H1 (cell line): ENCODE measurements around the gene KCNK13. TPM values are rescaled to one million over a fixed set of nuclear protein-coding genes. Genes with fewer than 3 reads are reported as not detected.

Source experiments
- SP4 ChIP-seq: IDR thresholded peaks from 2 replicates; pipeline ENCODE4 v1.6.1; 2012; ENCODE audit warnings: low read length, inconsistent platforms
- polyA plus RNA-seq, 7 experiments: library from polyadenylated mRNA; depleted of rRNA in 3 of 7; stranded (reverse) in 5 of 7; unstranded in 2 of 7; fragments of >200 nt in 5 of 7; fragments of 200-250 nt in 2 of 7; gene quantifications; 1 replicate in 5 of 7; 2 replicates in 1 of 7; 4 replicates in 1 of 7; pipeline versions ENCODE4 v1.2.1 to v1.2.3, GENCODE V29; 2011 to 2013; ENCODE audit warnings: missing spikeins in 2 of 7, mixed read lengths in 2 of 7
- total RNA-seq: library from RNA; stranded (reverse); fragmentation: NEBNext Ultra II Directional; extraction: Animal tissue kit (Norgen Biotek cat#: 25700); gene quantifications from 2 replicates; pipeline ENCODE4 v1.2.1, GENCODE V29; 2021
- TF ChIP-seq, protein P1 (sequence below): IDR thresholded peaks from 2 replicates; pipeline ENCODE4 v1.6.1; 2011; ENCODE audit warnings: low read length, improper control_type of control experiment
- TF ChIP-seq, protein P2 (sequence below): IDR thresholded peaks from 2 replicates; pipeline ENCODE4 v1.6.1; 2011; ENCODE audit warnings: low read depth, mild to moderate bottlenecking, low read length; ENCODE audit not compliant: insufficient read depth

Gene KCNK13
- total and polyA plus RNA-seq, 2 of the 8 experiments (the other 6 are each of a cell fraction or from before 2014, with no cell fraction given): 0.39 to 0.48 TPM

DNA sequence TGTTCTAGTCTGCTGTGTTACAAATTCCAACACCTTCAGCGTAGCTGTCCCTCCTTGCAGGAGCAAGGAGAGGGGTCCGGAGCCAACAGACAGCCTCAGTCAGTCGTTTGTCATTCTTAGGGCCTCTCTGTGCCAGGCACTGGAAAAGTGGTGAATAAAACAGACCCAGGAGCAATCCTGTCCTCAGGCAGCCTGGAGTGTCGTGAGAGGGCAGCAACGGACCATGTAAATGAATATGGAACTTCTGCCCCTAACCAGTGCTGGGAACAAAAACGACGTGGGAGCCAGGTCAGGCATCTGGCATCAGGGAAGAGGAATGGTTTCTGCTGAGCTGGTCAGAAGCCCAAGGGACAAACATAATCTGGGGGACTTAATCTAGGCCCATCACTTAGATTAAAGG, 129.8 kb downstream of the KCNK13 start (continued):
- TF ChIP-seq, protein P1, sequence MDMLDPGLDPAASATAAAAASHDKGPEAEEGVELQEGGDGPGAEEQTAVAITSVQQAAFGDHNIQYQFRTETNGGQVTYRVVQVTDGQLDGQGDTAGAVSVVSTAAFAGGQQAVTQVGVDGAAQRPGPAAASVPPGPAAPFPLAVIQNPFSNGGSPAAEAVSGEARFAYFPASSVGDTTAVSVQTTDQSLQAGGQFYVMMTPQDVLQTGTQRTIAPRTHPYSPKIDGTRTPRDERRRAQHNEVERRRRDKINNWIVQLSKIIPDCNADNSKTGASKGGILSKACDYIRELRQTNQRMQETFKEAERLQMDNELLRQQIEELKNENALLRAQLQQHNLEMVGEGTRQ: no peak
- TF ChIP-seq SP4: no peak
- TF ChIP-seq, protein P2, sequence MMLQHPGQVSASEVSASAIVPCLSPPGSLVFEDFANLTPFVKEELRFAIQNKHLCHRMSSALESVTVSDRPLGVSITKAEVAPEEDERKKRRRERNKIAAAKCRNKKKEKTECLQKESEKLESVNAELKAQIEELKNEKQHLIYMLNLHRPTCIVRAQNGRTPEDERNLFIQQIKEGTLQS: no peak
